Superior temporal gyrus (tissue), 1 donor: ENCODE measurements around the gene SLC26A11.

ENCODE experiments used
- DNase-seq: peaks from one replicate; pipeline ENCODE4 v3.0.0-alpha.2; 2016; ENCODE audit errors: extremely low spot score

The SLC26A11 gene

DNA sequence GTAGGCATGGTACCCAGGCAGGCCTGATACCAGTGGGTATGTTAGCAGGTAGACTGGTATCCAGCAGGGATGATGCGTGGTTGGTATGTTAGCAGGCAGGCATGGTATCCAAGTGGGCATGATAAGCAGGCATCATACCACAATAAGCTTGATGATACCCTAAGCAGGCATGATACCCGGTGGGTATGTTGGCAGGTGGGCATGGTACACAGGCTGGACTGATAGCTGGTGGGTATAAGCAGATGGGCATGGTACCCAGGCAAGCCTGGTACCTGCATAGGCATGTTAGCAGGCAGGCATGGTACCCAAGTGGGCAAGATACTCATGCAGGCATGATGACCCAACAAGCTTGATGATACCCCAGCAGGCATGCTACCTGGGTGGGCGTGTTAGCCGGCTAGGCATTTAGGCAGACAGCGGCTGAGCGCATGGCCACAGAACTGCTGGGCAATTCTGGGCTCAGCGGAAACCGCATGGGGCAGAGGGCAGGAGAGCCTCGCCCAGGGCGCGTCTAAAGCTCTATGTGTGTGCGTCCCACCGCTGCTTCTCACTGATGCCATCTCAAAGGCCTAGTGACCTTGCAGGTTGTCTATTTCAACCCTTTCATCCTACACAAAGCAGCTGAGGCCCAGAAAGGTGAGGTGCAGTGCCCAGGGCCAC is 2.4 kb upstream of the SLC26A11 start:
- DNase-seq, result no peak

DNA sequence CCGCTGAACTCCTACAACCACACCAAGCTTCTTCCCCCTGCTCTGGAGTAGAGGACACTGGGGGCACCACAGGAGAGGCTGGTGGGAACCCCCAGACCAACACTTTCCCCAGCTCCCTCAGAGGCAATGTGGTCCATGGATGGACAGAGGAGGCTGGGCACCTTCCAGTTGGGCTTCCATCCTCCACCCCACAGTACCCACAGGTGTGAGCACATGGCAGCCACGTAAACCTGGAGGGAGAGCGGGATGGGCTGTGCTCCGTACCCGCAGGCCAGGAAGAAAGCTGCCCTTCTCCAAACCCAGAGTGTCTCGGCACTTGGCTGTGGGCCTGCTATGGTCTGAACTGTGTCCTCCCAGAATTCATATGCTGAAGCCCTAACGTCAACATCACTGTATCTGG is 1.8 kb upstream of the SLC26A11 start:
- DNase-seq, result no peak

DNA sequence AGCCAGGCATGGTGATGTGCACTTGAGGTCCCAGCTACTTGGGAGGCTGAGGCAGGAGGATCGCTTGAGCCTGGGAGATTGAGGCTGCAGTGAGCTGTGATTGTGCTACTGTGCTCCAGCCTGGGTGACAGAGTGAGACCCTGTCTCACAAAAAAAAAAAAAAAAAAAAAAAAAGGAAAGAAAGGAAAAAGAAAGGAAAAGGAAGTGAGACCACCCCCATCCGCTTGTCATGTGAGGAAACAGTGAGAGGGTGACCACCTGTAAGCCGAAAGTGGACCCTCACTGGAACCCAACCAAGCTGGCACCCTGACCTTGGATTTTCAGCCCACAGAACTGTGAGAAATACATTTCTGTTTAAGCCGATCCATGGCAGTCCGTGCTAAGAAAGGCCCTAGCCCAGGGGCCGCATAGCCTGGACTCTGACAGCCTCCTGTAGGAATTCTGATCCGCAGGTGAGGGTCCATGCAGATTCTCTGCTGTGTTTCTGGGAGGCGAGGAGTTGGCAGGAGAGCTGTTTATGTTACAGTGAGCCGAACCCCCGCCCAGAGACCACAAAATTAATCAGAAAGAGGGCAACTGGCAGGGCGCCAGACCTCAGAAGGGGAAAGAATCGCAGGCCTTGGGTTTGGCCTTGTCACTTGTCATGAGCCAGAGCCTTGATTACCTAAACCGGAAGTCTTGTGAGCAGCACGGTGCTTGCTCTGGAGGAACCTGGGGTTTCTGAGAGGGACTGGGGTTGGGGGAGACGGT is 1.0 kb upstream of the SLC26A11 start:
- peak; percentile 10 for DNase-seq

DNA sequence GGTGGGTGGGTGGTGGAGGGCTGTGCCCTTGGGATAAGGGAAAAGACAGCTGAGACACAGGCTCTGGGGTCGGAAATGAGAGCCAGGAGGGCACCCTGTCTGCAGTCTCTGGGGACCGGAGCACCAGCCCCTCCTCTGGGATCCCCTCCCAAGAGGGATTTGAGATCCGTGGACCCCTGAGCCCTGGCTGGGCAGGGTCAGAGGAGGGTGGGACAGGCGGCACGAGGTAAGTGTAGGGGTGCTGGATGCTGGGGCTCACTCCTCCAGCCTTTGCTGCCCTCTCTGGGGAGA is 519 bp upstream of the SLC26A11 start:
- DNase-seq, result no peak

DNA sequence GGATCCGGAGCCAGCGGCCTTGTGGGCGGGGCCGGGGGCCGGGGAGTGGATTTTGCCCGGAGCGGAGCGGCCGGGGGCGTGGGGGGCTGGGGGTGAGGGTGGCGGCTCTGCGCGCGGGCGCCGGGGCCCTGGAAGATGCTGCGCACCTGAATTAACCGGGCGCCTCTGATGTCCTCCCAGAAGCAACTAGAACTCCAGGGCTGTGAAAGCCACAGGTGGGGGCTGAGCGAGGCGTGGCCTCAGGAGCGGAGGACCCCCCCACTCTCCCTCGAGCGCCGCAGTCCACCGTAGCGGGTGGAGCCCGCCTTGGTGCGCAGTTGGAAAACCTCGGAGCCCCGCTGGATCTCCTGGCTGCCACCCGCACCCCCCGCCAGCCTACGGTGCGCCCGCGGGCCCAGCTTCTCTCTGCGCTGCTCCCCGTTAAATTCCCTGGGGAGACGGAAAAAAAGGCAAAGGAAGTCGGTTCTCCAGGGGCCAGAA is 549 bp downstream of the SLC26A11 start:
- DNase-seq, result peak; percentile 18

DNA sequence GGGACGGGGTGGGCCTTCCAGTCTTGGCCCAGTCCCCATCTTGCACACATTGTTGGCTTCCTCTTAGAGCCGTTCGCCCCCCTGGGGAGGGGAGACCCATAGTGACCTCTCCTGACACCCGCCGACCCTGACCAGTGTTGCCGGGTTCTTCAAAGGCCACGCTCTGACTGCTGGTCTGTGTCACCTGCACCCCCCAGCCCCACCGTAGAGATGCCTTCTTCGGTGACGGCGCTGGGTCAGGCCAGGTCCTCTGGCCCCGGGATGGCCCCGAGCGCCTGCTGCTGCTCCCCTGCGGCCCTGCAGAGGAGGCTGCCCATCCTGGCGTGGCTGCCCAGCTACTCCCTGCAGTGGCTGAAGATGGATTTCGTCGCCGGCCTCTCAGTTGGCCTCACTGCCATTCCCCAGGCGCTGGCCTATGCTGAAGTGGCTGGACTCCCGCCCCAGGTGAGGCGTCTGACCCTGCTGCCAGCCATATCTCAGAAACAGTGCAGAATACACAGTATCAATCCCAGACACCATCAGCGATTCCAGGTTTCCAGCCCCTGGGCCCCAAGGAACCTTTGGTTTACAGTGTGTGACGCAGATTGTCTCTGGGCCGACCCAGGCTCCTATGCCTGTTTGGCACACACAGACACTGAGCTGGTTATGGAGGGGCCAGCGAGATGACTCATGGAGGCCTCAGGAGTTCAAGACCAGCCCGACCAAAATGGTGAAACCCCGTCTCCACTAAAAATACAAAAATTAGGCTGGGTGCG is 1.3 kb downstream of the SLC26A11 start:
- no peak for DNase-seq

DNA sequence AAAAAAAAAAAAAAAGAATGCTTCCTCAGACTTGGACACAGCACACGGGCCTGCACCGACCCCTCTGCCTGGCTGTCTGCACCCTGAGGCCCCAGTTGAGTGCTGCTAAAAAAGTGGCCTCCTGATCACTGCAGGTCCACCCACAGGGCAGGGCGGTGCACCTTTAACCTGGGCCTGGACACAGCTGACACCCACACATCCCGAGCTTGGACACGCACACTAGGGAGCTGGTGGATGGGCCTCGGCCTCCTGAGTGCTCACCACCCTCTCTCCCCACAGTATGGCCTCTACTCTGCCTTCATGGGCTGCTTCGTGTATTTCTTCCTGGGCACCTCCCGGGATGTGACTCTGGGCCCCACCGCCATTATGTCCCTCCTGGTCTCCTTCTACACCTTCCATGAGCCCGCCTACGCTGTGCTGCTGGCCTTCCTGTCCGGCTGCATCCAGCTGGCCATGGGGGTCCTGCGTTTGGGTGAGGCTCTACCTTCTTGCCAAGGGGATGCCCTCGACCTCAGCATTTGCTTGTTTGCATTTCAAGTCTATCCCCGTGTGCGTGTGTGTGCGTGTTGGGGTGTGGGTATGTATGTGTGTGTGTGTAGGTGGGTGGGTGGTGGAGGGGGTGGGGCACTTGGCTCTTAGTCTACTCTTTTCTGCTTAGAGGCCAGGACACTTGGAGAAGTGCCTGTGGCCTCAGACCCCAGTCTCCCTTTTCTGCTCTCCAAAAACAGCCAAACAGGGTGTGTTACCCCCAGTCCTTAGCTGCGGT is 2.3 kb downstream of the SLC26A11 start:
- DNase-seq, result no peak

DNA sequence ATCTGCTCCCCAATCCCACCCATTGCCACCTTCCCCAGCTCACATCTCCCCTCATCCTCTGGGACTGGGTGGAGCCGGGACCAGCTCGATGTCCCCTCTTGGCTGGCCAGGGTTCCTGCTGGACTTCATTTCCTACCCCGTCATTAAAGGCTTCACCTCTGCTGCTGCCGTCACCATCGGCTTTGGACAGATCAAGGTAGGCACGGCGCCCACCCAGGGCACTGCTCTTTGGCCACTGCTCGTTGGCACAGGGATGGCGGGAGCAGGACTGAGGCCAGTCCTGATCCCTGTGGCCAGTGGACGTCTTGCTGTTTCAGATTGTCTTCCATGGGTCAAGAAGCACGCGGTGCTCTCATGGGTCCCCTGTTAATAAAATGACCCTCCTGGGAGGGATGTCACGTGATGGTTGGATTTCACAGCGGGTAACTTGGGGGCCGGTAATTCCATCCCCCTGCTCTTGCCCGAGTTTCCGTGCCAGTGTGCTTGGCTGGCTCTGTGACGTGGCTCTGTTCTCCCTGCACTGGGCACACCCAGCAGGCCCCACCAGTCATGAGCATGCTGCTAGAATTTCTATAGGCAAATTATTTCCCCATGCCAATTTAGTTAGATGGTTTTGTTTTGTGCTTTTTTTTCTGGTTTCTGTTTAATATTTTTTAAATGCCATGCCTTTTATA is 3.1 kb downstream of the SLC26A11 start:
- no peak for DNase-seq

DNA sequence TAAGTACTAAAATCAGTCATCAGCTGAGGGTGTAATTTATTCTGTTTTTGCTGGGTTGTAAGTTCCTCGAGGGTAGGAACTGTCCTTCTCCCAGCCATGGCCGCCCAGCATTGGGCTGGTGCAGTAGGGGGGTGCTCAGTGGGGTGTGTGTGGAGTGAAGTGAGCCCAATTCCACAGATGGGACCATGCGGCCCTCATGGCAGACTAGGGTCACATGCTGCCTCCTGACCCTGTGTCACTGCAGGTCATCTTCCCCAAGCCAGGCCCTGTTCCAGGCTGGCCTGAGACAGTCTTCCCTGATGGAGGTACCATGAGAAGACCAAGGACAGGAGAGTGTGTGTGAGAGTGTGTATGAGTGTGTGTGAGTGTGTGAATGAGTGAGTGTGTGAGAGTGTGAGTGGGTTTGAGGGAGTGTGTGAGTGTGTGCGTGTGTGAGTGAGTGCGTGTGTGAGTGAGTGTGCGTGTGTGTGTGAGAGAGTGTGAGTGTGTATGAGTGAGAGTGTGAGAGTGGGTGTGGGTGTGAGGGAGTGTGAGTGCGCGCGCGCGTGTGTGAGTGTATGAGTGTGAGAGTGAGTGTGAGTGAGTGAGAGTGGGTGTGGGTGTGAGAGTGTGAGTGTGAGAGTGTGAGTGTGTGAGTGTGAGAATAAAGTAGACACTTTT is 3.7 kb downstream of the SLC26A11 start:
- DNase-seq, result no peak

DNA sequence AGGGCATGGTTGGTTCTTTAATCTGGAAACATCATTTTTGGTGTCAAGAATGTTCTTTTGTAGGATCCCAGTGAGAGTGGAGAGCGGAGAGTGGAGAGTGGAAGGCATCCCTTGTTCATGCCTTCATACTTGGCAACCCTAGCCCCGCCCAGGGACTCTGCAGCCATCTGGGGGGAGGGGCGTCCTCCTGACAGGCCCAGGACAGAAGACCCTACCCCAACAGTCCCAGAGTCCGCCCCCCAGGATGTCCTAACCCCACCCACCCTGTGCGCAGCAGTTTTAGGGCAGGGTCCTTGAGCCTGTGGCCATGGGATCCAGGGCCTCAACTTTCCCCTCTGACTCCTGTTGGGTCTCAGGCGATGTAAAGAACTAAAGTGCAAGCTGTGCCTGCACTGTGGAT is 4.5 kb downstream of the SLC26A11 start:
- no peak for DNase-seq

DNA sequence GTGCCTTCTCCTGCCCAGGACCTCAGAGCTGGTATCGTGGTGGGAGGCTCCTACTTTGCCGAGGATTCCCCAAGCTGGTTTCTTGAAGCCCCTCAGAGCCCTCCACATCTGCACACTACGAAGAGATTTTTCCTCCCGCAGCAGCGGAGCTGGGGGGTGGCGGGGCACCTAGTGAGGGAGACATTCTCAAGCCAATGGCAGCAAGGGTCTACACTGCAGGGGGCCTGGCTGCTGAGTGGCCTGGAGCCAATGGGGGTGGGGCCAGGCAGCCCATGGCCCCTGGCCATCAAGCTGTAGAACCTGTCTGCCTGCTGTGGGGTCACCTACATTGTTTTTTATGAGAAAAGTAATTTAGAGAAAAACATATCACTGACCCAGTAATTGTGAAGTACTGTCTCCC is 5.0 kb downstream of the SLC26A11 start:
- DNase-seq, result no peak

DNA sequence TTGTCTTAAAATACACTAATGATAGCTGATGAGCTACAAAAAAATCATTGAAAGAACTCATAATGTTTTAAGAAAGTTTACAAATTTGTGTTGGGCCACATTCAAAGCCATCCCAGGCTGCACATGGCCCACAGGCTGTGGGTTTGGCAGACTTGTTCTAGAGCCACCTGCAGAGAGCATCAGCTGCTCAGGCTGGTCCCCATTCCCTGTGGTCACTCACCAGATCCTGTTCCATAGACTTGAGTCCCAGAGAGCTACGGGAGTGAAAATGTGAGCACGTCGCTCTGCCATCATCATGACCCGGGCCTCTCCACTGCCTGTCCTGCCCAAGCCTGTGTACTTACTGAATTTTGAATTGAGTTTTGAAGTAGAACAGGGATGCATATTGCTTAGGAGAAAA is 6.9 kb downstream of the SLC26A11 start:
- DNase-seq, result no peak

DNA sequence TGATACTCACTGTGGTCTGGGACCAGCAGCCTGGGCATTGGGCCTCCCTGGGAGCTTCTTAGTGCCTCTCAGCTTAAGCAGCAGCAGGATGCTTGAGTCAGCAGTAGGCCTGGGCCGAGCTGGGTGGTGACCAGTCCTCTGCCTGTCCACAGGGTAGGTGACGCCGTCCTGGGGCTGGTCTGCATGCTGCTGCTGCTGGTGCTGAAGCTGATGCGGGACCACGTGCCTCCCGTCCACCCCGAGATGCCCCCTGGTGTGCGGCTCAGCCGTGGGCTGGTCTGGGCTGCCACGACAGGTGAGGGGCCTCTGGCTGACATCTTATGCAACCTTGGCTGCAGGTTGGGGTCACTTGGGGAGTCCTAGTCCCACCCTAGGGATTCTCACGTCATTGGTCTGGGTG is 7.4 kb downstream of the SLC26A11 start:
- DNase-seq, result no peak

DNA sequence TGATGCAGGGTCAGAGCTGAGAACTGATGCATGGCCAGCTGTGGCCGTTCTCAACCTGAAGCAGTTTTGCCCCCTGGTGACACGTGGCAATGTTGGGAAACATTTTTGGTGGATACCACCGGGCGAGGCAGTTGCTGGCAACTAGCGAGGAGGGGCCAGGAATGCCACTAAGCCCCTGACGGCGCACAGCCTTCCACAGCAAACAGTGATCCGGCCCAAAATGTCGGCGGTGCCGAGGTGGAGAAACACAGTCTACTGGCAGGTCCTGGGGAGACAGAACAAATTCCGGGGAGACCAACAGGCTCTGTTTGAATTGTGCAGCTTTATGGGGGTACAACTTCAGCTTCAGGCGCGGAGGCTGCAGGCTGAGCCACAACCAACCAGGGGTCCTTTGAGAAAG is 8.2 kb downstream of the SLC26A11 start:
- no peak for DNase-seq

DNA sequence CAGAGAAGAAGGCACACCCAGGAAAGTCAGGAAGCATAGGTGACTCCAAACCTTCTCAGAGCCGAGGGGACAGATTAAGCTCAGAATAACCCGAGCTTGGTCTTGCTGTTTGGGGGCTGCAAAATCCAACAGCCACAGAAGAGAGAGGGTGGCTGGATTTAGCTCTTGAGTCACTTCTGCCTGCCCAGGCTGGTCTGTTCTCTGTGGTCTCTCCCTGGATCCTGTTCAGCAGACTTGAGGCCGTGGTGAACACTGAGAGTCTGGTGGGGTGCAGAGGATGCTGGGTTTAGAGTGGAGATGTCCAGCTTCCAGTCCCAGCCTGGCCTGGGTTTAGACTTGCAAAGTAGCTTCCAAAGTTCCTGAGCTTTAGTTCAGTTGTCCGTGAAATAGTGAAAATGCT is 8.8 kb downstream of the SLC26A11 start:
- DNase-seq, result no peak

DNA sequence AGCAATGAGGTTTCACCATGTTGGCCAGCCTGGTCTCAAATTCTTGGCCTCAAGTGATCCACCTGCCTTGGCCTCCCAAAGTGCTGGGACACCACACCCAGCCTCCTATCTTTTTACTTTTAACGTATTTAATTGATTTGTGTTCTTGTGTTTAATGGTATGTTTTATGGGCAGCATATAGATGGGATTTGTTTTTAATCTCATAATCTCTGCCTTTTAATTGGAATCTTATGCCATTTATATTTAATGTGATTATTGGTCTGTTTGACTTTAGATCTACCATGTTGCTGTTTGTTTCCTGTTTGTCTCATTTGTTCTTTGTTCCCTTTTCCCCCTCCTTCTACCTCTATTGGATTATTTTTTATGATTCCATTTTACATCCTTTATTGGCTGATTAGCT is 12.2 kb downstream of the SLC26A11 start:
- no peak for DNase-seq

DNA sequence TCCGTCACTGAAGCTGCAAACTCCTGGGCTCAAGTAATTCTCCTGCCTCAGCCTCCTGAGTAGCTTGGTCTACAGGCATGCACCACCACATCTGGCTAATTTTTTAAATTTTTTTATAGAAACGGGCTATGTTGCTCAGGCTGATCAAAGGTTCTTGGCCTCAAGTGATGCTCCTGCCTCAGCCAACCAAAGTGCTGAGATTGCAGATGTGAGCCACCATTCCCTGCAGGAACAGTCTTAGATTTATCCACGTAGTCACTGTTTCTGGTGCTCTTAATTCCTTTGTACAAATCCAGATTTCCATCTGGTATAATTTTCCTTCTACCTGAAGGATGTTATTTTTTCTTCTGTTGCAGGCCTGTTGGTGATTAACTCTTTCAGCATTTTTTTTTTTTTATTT is 13.0 kb downstream of the SLC26A11 start:
- no peak for DNase-seq

DNA sequence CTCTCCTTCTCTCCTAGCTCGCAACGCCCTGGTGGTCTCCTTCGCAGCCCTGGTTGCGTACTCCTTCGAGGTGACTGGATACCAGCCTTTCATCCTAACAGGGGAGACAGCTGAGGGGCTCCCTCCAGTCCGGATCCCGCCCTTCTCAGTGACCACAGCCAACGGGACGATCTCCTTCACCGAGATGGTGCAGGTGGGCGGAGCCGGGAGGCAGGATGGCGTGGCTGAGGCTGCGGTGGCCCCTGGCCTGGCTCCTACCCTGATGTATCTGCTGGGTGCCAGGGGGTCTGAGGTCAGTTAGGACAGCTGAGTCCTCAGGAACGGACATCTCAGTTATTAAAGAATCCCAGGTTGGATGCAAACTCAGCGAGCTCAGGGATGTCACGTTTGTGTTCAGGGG is 16.7 kb downstream of the SLC26A11 start:
- no peak for DNase-seq

DNA sequence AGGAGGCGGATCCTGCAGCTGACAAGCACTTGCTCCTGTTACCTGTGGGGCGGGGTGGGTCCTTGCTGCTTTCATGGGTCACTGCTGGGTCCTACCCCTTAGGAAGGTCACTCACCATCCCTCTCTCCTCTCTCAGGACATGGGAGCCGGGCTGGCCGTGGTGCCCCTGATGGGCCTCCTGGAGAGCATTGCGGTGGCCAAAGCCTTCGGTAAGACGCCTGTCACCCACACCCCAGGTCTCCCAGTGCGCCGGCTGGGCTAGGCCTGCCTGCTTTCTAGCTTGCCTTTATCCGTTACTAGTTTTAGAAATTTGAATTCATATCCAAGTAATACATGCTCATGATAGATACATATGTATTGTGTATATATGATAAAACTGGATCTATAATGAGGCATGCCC is 17.2 kb downstream of the SLC26A11 start:
- DNase-seq, result no peak

DNA sequence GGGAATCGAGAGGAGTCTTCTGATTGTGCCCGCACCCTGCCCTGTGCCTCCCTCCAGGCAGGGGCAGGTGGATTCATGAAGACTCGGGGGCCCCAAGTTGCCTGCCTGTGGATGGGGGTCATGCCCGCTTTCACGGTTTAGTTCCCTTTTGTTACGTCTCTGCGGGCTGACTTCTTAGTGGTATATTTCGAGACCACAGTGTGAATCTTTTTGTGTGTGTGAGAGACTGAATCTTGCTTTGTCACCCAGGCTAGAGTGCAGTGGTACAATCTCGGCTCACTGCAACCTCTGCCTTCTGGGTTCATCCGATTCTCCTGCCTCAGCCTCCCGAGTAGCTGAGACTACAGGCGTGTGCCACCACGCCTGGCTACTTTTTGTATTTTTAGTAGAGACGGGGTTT is 22.3 kb downstream of the SLC26A11 start:
- DNase-seq, result no peak
